ENCODE results near the gene MED7. TPM values are rescaled to one million over a fixed set of nuclear protein-coding genes. Genes with fewer than 3 reads are reported as not detected.

The MED7 gene
- total RNA-seq, 1 donor from 2014 or later, result 16.1 TPM

DNA sequence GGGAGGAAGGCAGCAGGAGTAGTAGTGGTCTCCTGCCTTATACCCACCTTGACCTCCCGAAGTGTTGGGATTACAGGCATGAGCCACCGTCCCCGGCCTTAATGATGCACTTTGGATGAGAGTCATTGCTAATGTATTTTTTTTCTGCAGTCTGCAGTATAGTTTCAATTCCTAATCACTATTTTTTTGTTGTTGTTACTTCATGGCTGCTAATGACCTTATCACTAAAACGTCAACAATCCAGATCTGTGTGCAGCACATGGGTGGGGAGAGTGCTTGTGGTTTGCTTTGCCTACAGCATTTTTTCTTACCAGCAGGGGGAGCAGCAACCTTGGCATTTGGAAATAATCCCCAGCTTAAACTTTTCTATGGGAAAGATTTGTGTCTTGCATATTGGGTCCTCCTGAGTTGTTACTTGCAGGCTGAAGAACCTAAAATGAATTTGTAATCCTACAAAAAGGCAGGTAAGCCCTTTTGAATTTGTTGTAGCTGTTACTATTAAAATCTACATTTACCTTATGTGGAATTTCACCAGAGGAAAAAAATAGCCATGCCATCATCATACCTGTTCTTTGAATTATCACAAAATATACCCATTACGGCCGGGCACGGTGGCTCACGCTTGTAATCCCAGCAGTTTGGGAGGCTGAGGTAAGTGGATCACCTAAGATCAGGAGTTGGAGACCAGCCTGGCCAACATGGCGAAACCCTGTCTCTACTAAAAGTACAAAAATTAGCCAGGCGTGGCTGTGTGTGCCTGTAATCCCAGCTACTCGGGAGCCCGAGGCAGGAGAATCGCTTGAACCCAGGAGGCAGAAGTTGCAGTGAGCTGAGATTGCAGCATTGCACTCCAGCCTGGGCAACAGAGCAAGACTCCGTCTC, 6.3 kb upstream of the MED7 start:
- DNase-seq (no peak), ATAC-seq (ENCODE audit: low read depth) (peak; percentile 81)
- Mint-ChIP-seq H3K27ac (no peak overlapping the region), H3K4me3 (no peak overlapping the region), H3K9me3 (no peaks in the 10 kb centered on the region), H3K4me1 (peaks cover 8% of the 10 kb centered on the region), H3K36me3 (ENCODE audit: low read depth) (no peaks in the 10 kb centered on the region), H3K27me3 (no peaks in the 10 kb centered on the region)
- TF ChIP-seq, protein P1, sequence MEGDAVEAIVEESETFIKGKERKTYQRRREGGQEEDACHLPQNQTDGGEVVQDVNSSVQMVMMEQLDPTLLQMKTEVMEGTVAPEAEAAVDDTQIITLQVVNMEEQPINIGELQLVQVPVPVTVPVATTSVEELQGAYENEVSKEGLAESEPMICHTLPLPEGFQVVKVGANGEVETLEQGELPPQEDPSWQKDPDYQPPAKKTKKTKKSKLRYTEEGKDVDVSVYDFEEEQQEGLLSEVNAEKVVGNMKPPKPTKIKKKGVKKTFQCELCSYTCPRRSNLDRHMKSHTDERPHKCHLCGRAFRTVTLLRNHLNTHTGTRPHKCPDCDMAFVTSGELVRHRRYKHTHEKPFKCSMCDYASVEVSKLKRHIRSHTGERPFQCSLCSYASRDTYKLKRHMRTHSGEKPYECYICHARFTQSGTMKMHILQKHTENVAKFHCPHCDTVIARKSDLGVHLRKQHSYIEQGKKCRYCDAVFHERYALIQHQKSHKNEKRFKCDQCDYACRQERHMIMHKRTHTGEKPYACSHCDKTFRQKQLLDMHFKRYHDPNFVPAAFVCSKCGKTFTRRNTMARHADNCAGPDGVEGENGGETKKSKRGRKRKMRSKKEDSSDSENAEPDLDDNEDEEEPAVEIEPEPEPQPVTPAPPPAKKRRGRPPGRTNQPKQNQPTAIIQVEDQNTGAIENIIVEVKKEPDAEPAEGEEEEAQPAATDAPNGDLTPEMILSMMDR (IDR thresholded peaks at IDR 0.05), result peak; percentile 45
- ChIA-PET POLR2A (interaction anchor here (0.5 to 1.9 kb wide), 4 partner anchors 104 to 221 kb away, joined by 4 to 21 read pairs (median 5); no protein-coding TSS in a partner anchor), CTCF (interaction anchor here (0.6 to 4.9 kb wide), 24 partner anchors 11 to 194 kb away, joined by 3 to 105 read pairs (median 4); no protein-coding TSS in a partner anchor)
- intact Hi-C loops (cut with micrococcal nuclease), result loop anchor here (1.0 to 10.0 kb wide), 8 partner anchors 23 to 594 kb away; partner anchors contain the start of gene LSM11

DNA sequence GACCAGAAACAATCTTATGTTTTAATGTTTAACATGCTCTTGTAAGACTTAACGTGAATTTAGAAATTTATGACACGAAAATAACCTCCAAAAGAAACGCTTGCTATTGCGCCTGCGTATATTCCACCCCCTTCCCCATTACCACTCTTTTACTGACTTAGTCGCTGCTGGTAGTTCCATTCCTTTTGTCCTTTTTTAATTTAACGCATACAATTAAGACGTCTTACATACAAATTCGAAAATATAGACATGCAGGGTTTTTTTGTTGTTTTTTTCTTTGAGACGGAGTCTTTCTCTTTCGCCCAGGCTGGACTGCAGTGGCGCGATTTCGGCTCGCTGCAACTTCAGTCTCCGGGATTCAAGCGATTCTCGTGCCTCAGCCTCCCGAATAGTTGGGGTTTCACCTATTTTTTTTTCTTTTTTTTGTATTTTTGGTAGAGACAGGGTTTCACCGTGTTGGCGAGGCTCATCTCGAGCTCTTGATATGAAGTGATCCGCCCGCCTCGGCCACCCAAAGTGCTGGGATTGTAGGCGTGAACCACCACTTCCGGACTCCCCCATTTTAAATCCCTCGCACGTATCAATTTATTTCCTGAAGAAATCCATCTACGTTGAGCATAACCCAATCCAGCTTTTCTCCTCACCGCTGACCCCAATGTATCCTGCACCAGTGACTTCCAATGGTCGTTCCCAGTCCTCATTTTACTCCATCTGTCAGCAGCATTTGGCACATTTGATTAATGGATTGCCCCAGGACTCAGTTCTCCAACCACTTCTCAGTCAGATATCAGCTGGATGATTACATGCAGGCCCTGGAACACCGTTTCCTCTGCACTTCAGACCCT, 684 bp upstream of the MED7 start:
- POLR2A ChIA-PET, result interaction anchor here (0.6 to 2.8 kb wide), 19 partner anchors 10 to 588 kb away, joined by 3 to 47 read pairs (median 6); partner anchors contain the start of genes CYFIP2, HAVCR2 and THG1L
- ATAC-seq (ENCODE audit: low read depth) (peak; percentile 53), DNase-seq (peak; percentile 24)
- Mint-ChIP-seq H3K36me3 (ENCODE audit: low read depth) (peaks cover 22% of the 10 kb centered on the region), H3K4me3 (peak overlapping the region; percentile 99), H3K9me3 (no peaks in the 10 kb centered on the region), H3K4me1 (peaks cover 45% of the 10 kb centered on the region), H3K27me3 (no peaks in the 10 kb centered on the region), H3K27ac (peak overlapping the region; percentile 99)
- TF ChIP-seq, protein P1 (IDR thresholded peaks at IDR 0.05), result no peak
- CTCF ChIA-PET, result interaction anchor here (1.3 to 2.4 kb wide), 2 partner anchors 29 to 110 kb away, joined by 3 to 21 read pairs; no protein-coding TSS in a partner anchor
- intact Hi-C loops (cut with micrococcal nuclease), result loop anchor here (1.0 to 10.0 kb wide), 3 partner anchors 123 to 741 kb away; partner anchors contain the start of gene CYFIP2

DNA sequence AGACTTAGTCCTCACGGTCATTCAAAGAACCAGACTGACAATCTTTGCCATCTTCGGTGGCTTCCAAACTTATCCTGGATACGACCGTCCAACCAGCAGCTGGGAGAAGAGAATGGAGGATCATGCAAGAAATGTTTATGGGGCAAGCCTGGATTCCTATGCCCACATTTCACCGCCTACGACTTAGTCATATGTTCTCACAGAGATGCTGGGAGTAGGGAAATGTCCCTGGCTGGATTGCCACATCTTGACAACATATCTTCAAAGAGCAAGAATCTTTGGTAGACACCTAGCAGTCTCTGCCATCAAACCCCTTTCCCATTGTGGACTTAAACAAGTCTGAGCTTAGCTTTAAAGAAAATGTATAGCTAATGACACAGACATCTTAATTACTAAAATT, 5.0 kb downstream of the MED7 start:
- TF ChIP-seq, protein P1 (IDR thresholded peaks at IDR 0.05), result no peak
- Mint-ChIP-seq H3K4me1 (peaks cover 39% of the 10 kb centered on the region), H3K9me3 (no peaks in the 10 kb centered on the region), H3K4me3 (no peak overlapping the region), H3K27ac (no peak overlapping the region), H3K36me3 (ENCODE audit: low read depth) (peaks cover 35% of the 10 kb centered on the region), H3K27me3 (no peaks in the 10 kb centered on the region)
- POLR2A ChIA-PET, result no interaction called here
- intact Hi-C loops (cut with micrococcal nuclease), result no loop called here
- CTCF ChIA-PET, result interaction anchor here (0.6 kb wide), 2 partner anchors 9 to 12 kb away, joined by 3 read pairs; no protein-coding TSS in a partner anchor
- no peak for ATAC-seq (ENCODE audit: low read depth)
- no peak for DNase-seq

DNA sequence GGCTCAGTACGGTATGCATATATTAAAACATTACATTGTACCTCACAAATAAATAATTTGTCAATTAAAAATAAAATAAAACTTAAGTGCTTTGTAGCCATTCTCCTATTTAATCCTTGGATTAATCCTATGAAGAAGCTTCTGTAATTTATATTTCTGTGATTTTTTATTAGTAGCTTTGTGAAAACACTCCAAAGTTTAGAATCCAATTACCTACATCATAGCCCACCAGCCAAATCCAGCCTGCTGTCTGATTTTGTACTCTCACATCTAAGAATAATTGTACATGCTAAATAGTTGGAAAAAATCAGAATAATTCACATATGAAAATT, 10.4 kb downstream of the MED7 start:
- H3K36me3 Mint-ChIP-seq (ENCODE audit: low read depth), result peaks cover 9% of the 10 kb centered on the region
- CTCF ChIA-PET, result interaction anchor here (0.8 to 3.5 kb wide), 11 partner anchors 10 to 1993 kb away, joined by 3 to 19 read pairs (median 4); no protein-coding TSS in a partner anchor
- POLR2A ChIA-PET, result interaction anchor here (2.5 kb wide), 1 partner anchor 10 kb away, joined by 11 read pairs; the partner anchor contains the start of gene MED7
- DNase-seq (no peak), ATAC-seq (ENCODE audit: low read depth) (no peak)
- TF ChIP-seq, protein P1 (IDR thresholded peaks at IDR 0.05), result no peak
- H3K27me3 Mint-ChIP-seq, result no peaks in the 10 kb centered on the region
- peaks cover 10% of the 10 kb centered on the region for H3K4me1 Mint-ChIP-seq
- intact Hi-C loops (cut with micrococcal nuclease), result loop anchor here (1.0 to 5.0 kb wide), 4 partner anchors 195 to 1430 kb away; no protein-coding TSS in a partner anchor
- H3K27ac Mint-ChIP-seq, result no peak overlapping the region
- no peaks in the 10 kb centered on the region for H3K9me3 Mint-ChIP-seq
- H3K4me3 Mint-ChIP-seq, result no peak overlapping the region
